IMR-90 (cell line): ENCODE data around the gene SEC24D. TPM values are rescaled to one million over a fixed set of nuclear protein-coding genes. Genes with fewer than 3 reads are reported as not detected.
A peak's percentile ranks its signal among the peaks of the same experiment; 100 is the strongest.

Experiments used
- ATAC-seq: fragments of 200-7000 bp; cut with Tn5 transposase; 2 replicates; pipeline ENCODE4 v1.9.1; 2020; ENCODE audit warnings: low read depth, mild to moderate bottlenecking, moderate library complexity
- BruUV-seq: library from RNA; stranded (reverse); fragments of 400-500 nt; replicated peaks from 2 replicates; lab custom pipeline; 2021; lab: Mats Ljungman, UMichigan
- CTCF ChIA-PET: fragments of 300-600 bp; formaldehyde crosslinking; extraction: SDS; loops from one replicate; lab custom pipeline; 2021; ENCODE audit warnings: antibody characterized with exemption; lab: Yijun Ruan, JAX
- POLR2A ChIA-PET: fragments of 300-600 bp; sonication (Branson Sonifier 250); formaldehyde crosslinking; loops from one replicate; lab custom pipeline; 2022; ENCODE audit warnings: antibody characterized with exemption; ENCODE audit not compliant: unreplicated experiment; lab: Charles Lee
- DNase-seq: peaks from one replicate; pipeline ENCODE4 v3.0.0; 2013
- H2AFZ ChIP-seq: replicated peaks from 2 replicates; pipeline ENCODE3; 2013; ENCODE audit warnings: low read length, mild to moderate bottlenecking; ENCODE audit not compliant: poor library complexity
- H2AK5ac ChIP-seq: 2 replicates; pipeline ENCODE4 v1.6.1; 2013; ENCODE audit warnings: low read depth, low read length, inconsistent platforms
- H2AK9ac ChIP-seq: replicated peaks from 2 replicates; pipeline ENCODE3; 2013; ENCODE audit warnings: mild to moderate bottlenecking, low read depth, low read length, moderate library complexity; ENCODE audit not compliant: poor library complexity
- H2BK120ac ChIP-seq: 2 replicates; pipeline ENCODE4 v1.6.1; 2013; ENCODE audit warnings: low read depth, low read length, inconsistent platforms
- H2BK15ac ChIP-seq: 3 replicates; pipeline ENCODE4 v1.6.1; 2013; ENCODE audit warnings: low read depth, low read length, inconsistent platforms
- H2BK20ac ChIP-seq: 2 replicates; pipeline ENCODE4 v1.6.1; 2013; ENCODE audit warnings: low read depth, mild to moderate bottlenecking, inconsistent platforms, low read length, moderate library complexity
- H2BK5ac ChIP-seq: 2 replicates; pipeline ENCODE4 v1.6.1; 2013; ENCODE audit warnings: mild to moderate bottlenecking, low read depth, low read length, inconsistent platforms; ENCODE audit not compliant: poor library complexity, severe bottlenecking
- H3K14ac ChIP-seq: replicated peaks from 2 replicates; pipeline ENCODE4 v1.6.1; 2013; ENCODE audit warnings: low read depth, low read length, inconsistent platforms
- H3K18ac ChIP-seq: 2 replicates; pipeline ENCODE4 v1.6.1; 2013; ENCODE audit warnings: low read depth, low read length, control low read depth
- H3K23ac ChIP-seq: 2 replicates; pipeline ENCODE4 v1.6.1; 2013; ENCODE audit warnings: low read depth, low read length, inconsistent platforms
- H3K27ac ChIP-seq: 2 replicates; pipeline ENCODE4 v1.5.1; 2013; ENCODE audit warnings: mild to moderate bottlenecking, control low read depth, low read length; ENCODE audit not compliant: insufficient read depth
- H3K27me3 ChIP-seq: 2 replicates; pipeline ENCODE4 v1.6.1; 2013; ENCODE audit warnings: low read length; ENCODE audit not compliant: control insufficient read depth, insufficient read depth
- H3K36me3 ChIP-seq: 2 replicates; pipeline ENCODE4 v1.6.1; 2013; ENCODE audit warnings: low read length, mixed read lengths; ENCODE audit not compliant: control insufficient read depth, insufficient read depth
- H3K4ac ChIP-seq: 2 replicates; pipeline ENCODE4 v1.6.1; 2013; ENCODE audit warnings: low read depth, low read length, inconsistent platforms
- H3K4me1 ChIP-seq: 2 replicates; pipeline ENCODE4 v1.6.1; 2013; ENCODE audit warnings: low read length, mixed read lengths; ENCODE audit not compliant: control insufficient read depth, insufficient read depth
- H3K4me2 ChIP-seq: 2 replicates; pipeline ENCODE4 v1.6.1; 2013; ENCODE audit warnings: low read depth, mild to moderate bottlenecking, control low read depth, low read length, moderate library complexity
- H3K4me3 ChIP-seq: 2 replicates; pipeline ENCODE4 v1.5.1; 2013; ENCODE audit warnings: low read depth, mild to moderate bottlenecking, control low read depth, low read length, moderate library complexity; ENCODE audit not compliant: insufficient read depth
- H3K56ac ChIP-seq: 2 replicates; pipeline ENCODE4 v1.6.1; 2013; ENCODE audit warnings: low read length, inconsistent platforms; ENCODE audit not compliant: insufficient read depth; ENCODE audit errors: extremely low read depth
- H3K79me1 ChIP-seq, 2 experiments: 2 replicates each; pipeline ENCODE4 v1.6.1; 2013; ENCODE audit warnings: low read length in 2 of 2, inconsistent platforms in 1 of 2, low read depth in 1 of 2
- H3K9ac ChIP-seq: 2 replicates; pipeline ENCODE4 v1.6.1; 2013; ENCODE audit warnings: low read depth, low read length, control low read depth
- H3K9me1 ChIP-seq: 2 replicates; pipeline ENCODE4 v1.6.1; 2013; ENCODE audit warnings: low read length, inconsistent platforms; ENCODE audit not compliant: insufficient read depth
- H3K9me3 ChIP-seq: 2 replicates; pipeline ENCODE4 v1.6.1; 2013; ENCODE audit warnings: low read length; ENCODE audit not compliant: control insufficient read depth, insufficient read depth
- H4K20me1 ChIP-seq: 2 replicates; pipeline ENCODE4 v1.6.1; 2013; ENCODE audit warnings: low read length, inconsistent platforms; ENCODE audit not compliant: insufficient read depth
- H4K5ac ChIP-seq: 2 replicates; pipeline ENCODE4 v1.6.1; 2013; ENCODE audit warnings: mild to moderate bottlenecking, low read depth, low read length, control low read depth
- H4K8ac ChIP-seq, 2 experiments: 2 replicates each; pipeline ENCODE4 v1.6.1; 2013; ENCODE audit warnings: low read depth in 2 of 2, low read length in 2 of 2, control low read depth in 1 of 2, inconsistent platforms in 1 of 2
- H4K91ac ChIP-seq: 2 replicates; pipeline ENCODE4 v1.6.1; 2013; ENCODE audit warnings: low read depth, low read length, inconsistent platforms; ENCODE audit not compliant: insufficient read depth
- CEBPB ChIP-seq: IDR thresholded peaks from 2 replicates; pipeline ENCODE4 v1.6.1; 2012; ENCODE audit warnings: low read depth, low read length, improper control_type of control experiment
- CHD1 ChIP-seq: IDR thresholded peaks from 2 replicates; pipeline ENCODE4 v1.6.1; 2012; ENCODE audit warnings: low read depth, low read length, improper control_type of control experiment
- CTCF ChIP-seq: conservative IDR thresholded peaks from 2 replicates; pipeline ENCODE4 v1.5.1; 2012; ENCODE audit warnings: mild to moderate bottlenecking, low read depth, low read length, improper control_type of control experiment
- FOS ChIP-seq: fragments of 150-350 bp; IDR thresholded peaks from 2 replicates; pipeline ENCODE4 v1.6.1; 2016; ENCODE audit warnings: low read depth, low read length
- MAFK ChIP-seq: IDR thresholded peaks from 2 replicates; pipeline ENCODE4 v1.6.1; 2012; ENCODE audit warnings: low read depth, low read length, improper control_type of control experiment
- MAZ ChIP-seq: IDR thresholded peaks from 2 replicates; pipeline ENCODE4 v1.6.1; 2012; ENCODE audit warnings: low read depth, mild to moderate bottlenecking, low read length, improper control_type of control experiment, moderate library complexity, borderline replicate concordance
- NFE2L2 ChIP-seq: fragments of 150-350 bp; IDR thresholded peaks from 2 replicates; pipeline ENCODE4 v1.6.1; 2016; ENCODE audit warnings: low read depth, mild to moderate bottlenecking, low read length
- POLR2A ChIP-seq: IDR thresholded peaks from 2 replicates; pipeline ENCODE4 v1.6.1; 2012; ENCODE audit warnings: mild to moderate bottlenecking, low read depth, low read length
- RFX5 ChIP-seq: IDR thresholded peaks from 2 replicates; pipeline ENCODE4 v1.8.0; 2012; ENCODE audit warnings: low read depth, mild to moderate bottlenecking, low read length, moderate library complexity
- USF2 ChIP-seq: fragments of 150-350 bp; IDR thresholded peaks from 2 replicates; pipeline ENCODE4 v1.6.1; 2017; ENCODE audit warnings: mild to moderate bottlenecking, antibody characterized with exemption, low read length, low read depth
- WGBS, 2 experiments: methylation state at CpG; one replicate each; pipeline versions ENCODE4 v1.1.5 to v1.1.7; 2013; ENCODE audit warnings: missing lambda C conversion rate in 2 of 2; ENCODE audit not compliant: insufficient read length in 1 of 2; ENCODE audit errors: extremely low coverage in 2 of 2; 5-methylcytosine and 5-hydroxymethylcytosine counted together
- dilution Hi-C: fragments of 300-500 bp; cut with HindIII; formaldehyde crosslinking; loops from one replicate; pipeline ENCODE4 v1.14.3; 2018; ENCODE audit warnings: low sequenced_read_pairs; ENCODE audit not compliant: unreplicated experiment
- in situ Hi-C: fragments of 300-500 bp; cut with MboI; formaldehyde crosslinking; loops from 3 replicates; pipeline ENCODE4 v1.14.3; 2019; ENCODE audit warnings: low sequenced_read_pairs, inconsistent platforms, mixed read lengths
- intact Hi-C: fragments of 100-400 bp; cut with micrococcal nuclease; formaldehyde crosslinking; loops from 2 replicates; pipeline ENCODE4 v1.10.0; 2022
- polyA plus RNA-seq, 3 experiments: library from polyadenylated mRNA; depleted of rRNA; stranded (reverse); fragments of >200 nt; gene quantifications; 2 replicates each; pipeline ENCODE4 v1.2.3, GENCODE V29; 2012; ENCODE audit warnings: low replicate concordance in 1 of 3
- total RNA-seq: library from RNA; depleted of rRNA; stranded (reverse); fragments of >200 nt; gene quantifications from 2 replicates; pipeline ENCODE4 v1.2.3, GENCODE V29; 2012

The SEC24D gene
- total and polyA plus RNA-seq, 2 of the 4 experiments (the other 2 are of a cell fraction): 93.2 to 111 TPM

- H3K9me1 ChIP-seq: peaks cover 7% of the 10 kb centered on the region
- no peak overlapping the region for H3K23ac ChIP-seq
- H3K27me3 ChIP-seq: no peaks in the 10 kb centered on the region
- peaks cover 20 to 52% of the 10 kb centered on the region in 2 experiments for H3K79me1 ChIP-seq
- H2BK5ac ChIP-seq: peak overlapping the region; percentile 24
- H4K8ac ChIP-seq: no peak overlapping the region
- no peak overlapping the region for H3K56ac ChIP-seq
- H2BK120ac ChIP-seq: no peak overlapping the region
- H4K91ac ChIP-seq: no peak overlapping the region
- H3K4me2 ChIP-seq: no peak overlapping the region
- no TSS peak for BruUV-seq
- H2BK15ac ChIP-seq: no peak overlapping the region
- H2AFZ ChIP-seq: no peak overlapping the region
- no peak overlapping the region for H2BK20ac ChIP-seq
- ATAC-seq (no peak), DNase-seq (no peak)
- CTCF ChIA-PET: no interaction called here
- peak overlapping the region; percentile 40; the same call in 1 of the 2 replicates for H3K27ac ChIP-seq
- H3K4me3 ChIP-seq: no peak overlapping the region
- no peak overlapping the region for H3K14ac ChIP-seq
- in situ Hi-C loops (loop anchor here (10.0 kb wide), 1 partner anchor 225 kb away; no protein-coding TSS in a partner anchor), dilution Hi-C loops (no loop called here), intact Hi-C loops (no loop called here)
- no peak overlapping the region for H3K18ac ChIP-seq
- H4K5ac ChIP-seq: peak overlapping the region; percentile 43; the same call in 1 of the 2 replicates
- no peak overlapping the region; the same call in 1 of the 2 replicates for H3K9ac ChIP-seq
- peaks cover 42% of the 10 kb centered on the region for H3K36me3 ChIP-seq
- no peak overlapping the region for H2AK5ac ChIP-seq
- H2AK9ac ChIP-seq: no peak overlapping the region
- 50% methylated on average over 1 of the region's 5 CpGs; no CpG with 5 or more reads in 1 of the 2 experiments for WGBS, 2 experiments
- H3K4me1 ChIP-seq: peaks cover 6% of the 10 kb centered on the region; the same call in 1 of the 2 replicates
- no peak overlapping the region for H3K4ac ChIP-seq
- H3K9me3 ChIP-seq: no peaks in the 10 kb centered on the region
- TF ChIP-seq CEBPB (no peak), POLR2A (no peak), NFE2L2 (no peak), FOS (no peak), USF2 (no peak), MAFK (no peak), CHD1 (no peak), CTCF (no peak), MAZ (no peak), RFX5 (no peak)
- peaks cover 21% of the 10 kb centered on the region; the same call in 1 of the 2 replicates for H4K20me1 ChIP-seq
- POLR2A ChIA-PET: no interaction called here
Observed at GRCh38 chr4:118749347-118749988, 86.5 kb downstream of the SEC24D start.
